Measurements from ENCODE around the gene TERT.
"Not testable (repeated sequence)": the region's sequence is repeated elsewhere in the genome, so short reads cannot be mapped to it uniquely, and the experiment has no call there.

The TERT gene

GRCh38 chr5:1279443-1280151 lies 15.3 kb downstream of the TERT start:
- H3K4me3 ChIP-seq (ENCODE audit: low read depth, low read length) = no peak overlapping the region

- no peak overlapping the region for H3K4me3 ChIP-seq (ENCODE audit: low read depth, low read length)
Observed at GRCh38 chr5:1278656-1279442, 16.0 kb downstream of the TERT start.

GRCh38 chr5:1278216-1278615 lies 16.7 kb downstream of the TERT start:
- no peak overlapping the region for H3K4me3 ChIP-seq (ENCODE audit: low read depth, low read length)

GRCh38 chr5:1277781-1278180 lies 17.1 kb downstream of the TERT start:
- H3K4me3 ChIP-seq (ENCODE audit: low read depth, low read length) = no peak overlapping the region

- no peak overlapping the region for H3K4me3 ChIP-seq (ENCODE audit: low read depth, low read length)
Observed at GRCh38 chr5:1277331-1277730, 17.5 kb downstream of the TERT start.

- H3K4me3 ChIP-seq (ENCODE audit: low read depth, low read length) = no peak overlapping the region
Observed at GRCh38 chr5:1276930-1277329, 17.9 kb downstream of the TERT start.

- not testable (repeated sequence) for H3K4me3 ChIP-seq (ENCODE audit: low read depth, low read length)
Observed at GRCh38 chr5:1275397-1276391, 19.2 kb downstream of the TERT start.

GRCh38 chr5:1274471-1274870 lies 20.4 kb downstream of the TERT start:
- H3K4me3 ChIP-seq (ENCODE audit: low read depth, low read length) = no peak overlapping the region

- H3K4me3 ChIP-seq (ENCODE audit: low read depth, low read length) = no peak overlapping the region
Observed at GRCh38 chr5:1273745-1274144, 21.1 kb downstream of the TERT start.

- H3K4me3 ChIP-seq (ENCODE audit: low read depth, low read length) = no peak overlapping the region
Observed at GRCh38 chr5:1272201-1272600, 22.7 kb downstream of the TERT start.

GRCh38 chr5:1270933-1271914 lies 23.6 kb downstream of the TERT start:
- no peak overlapping the region for H3K4me3 ChIP-seq (ENCODE audit: low read depth, low read length)

- H3K4me3 ChIP-seq (ENCODE audit: low read depth, low read length) = no peak overlapping the region
Observed at GRCh38 chr5:1270426-1270825, 24.4 kb downstream of the TERT start.

GRCh38 chr5:1268666-1269065 lies 26.2 kb downstream of the TERT start:
- no peak overlapping the region for H3K4me3 ChIP-seq (ENCODE audit: low read depth, low read length)

- no peak overlapping the region for H3K4me3 ChIP-seq (ENCODE audit: low read depth, low read length)
Observed at GRCh38 chr5:1268056-1268455, 26.8 kb downstream of the TERT start.

GRCh38 chr5:1267464-1267863 lies 27.4 kb downstream of the TERT start:
- H3K4me3 ChIP-seq (ENCODE audit: low read depth, low read length) = not testable (repeated sequence)

GRCh38 chr5:1266791-1267190 lies 28.1 kb downstream of the TERT start:
- no peak overlapping the region for H3K4me3 ChIP-seq (ENCODE audit: low read depth, low read length)

GRCh38 chr5:1265461-1266455 lies 29.1 kb downstream of the TERT start:
- H3K4me3 ChIP-seq (ENCODE audit: low read depth, low read length) = no peak overlapping the region

- no peak overlapping the region for H3K4me3 ChIP-seq (ENCODE audit: low read depth, low read length)
Observed at GRCh38 chr5:1265026-1265425, 29.8 kb downstream of the TERT start.

- H3K4me3 ChIP-seq (ENCODE audit: low read depth, low read length) = no peak overlapping the region
Observed at GRCh38 chr5:1264211-1264610, 30.7 kb downstream of the TERT start.
